ENCODE results near the gene NAALADL2.
"Not testable (repeated sequence)": the region's sequence is repeated elsewhere in the genome, so short reads cannot be mapped to it uniquely, and the experiment has no call there.

NAALADL2 gene

DNA sequence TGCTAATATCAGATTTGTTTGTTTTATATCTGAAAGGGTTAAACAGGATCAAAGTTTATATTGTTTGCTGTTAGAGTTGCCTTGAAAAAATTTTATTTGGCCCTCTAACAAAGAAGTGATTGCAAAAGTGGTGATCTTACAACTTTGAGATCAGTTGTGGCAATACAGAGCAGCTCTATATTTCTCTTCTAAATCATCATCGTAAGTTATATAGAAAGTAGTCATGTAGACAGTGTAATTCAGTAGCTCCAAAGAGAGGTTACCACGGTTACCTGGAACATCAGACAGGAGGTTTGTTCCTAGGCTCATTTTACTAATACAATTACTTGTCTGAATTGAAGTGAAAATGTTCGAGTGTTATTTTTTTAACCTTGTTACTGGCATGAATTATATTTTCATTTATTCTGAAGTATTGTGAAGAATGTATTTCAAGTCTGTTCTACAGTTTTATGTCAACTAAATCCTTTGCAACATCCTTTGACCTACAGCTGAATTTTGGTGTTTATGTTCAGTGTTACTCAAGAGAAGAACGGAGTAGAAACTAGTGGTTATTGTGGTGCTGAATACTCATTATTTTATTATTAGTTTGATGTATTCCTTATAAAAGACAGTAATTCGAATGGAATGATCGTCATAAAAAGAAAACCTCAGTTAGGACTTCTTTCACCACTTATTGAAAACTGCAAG, 214.2 kb downstream of the NAALADL2 start:
- no peak for DNase-seq (ENCODE audit: low spot score)

DNA sequence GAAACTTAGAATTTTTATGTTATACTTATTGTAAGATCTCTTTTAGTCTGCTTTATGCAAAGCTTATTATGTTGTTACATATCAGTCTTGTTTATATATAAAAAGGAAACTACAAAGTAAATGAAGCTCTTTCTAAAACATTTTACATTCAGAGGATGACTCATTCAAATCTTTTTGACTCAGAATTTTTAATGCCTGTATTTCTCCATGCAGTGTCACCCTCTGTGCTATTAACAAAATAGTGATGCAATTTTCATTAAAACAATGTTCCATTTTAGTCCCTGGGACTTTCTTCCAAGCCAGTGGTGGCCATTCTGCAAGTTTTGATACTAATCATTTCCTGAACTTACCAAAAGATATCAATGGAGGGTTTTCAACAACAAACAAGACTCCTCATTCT, 216.1 kb downstream of the NAALADL2 start:
- no peak for DNase-seq (ENCODE audit: low spot score)

GRCh38 chr3:175077216-175077615, 218.1 kb downstream of the NAALADL2 start:
- no peak for DNase-seq (ENCODE audit: low spot score)

DNA sequence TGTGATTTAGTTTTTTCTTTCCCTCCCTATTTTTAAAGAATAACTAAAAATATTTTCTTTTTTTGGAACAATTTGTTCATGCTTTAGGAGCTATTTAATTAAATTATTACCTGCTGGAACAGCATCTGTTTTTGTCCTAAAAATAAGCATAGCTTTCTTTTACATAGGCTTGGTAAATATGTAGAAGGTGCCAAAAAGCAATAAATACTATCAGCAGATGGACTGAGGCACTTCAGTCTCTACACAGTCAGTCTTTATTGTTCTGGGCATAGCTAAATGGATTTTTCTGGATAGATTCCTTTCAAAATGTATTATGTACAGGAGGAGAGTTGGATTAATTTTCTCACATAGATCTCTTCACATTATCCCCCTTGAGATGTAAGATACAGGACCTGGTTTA, 223.5 kb downstream of the NAALADL2 start:
- DNase-seq (ENCODE audit: low spot score), result no peak

- not testable (repeated sequence) for DNase-seq (ENCODE audit: low spot score)
Measured at GRCh38 chr3:175087128-175087527, 228.0 kb downstream of the NAALADL2 start.

- no peak for DNase-seq (ENCODE audit: low spot score)
Measured at GRCh38 chr3:175088766-175089380, 229.7 kb downstream of the NAALADL2 start.

GRCh38 chr3:175091426-175092114, 232.4 kb downstream of the NAALADL2 start:
- no peak for DNase-seq (ENCODE audit: low spot score)

DNA sequence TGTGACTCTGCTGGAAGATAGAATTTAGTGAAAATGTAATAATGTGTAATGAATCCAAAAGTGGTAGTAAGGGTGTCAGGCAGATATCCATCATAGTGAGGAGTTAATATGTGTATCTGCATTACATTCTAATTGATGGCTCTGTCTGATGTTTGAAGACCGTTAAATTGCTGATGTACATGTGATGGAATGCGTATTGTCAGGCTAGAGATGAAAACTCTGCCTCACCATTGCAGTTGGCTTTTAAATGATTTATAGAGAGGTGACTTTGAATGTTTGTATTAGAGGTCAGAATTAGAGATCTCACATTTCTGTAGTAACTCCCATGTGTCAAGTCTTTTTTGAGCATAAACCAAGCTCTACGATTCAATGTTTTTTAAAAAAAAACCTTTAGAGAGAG, 234.6 kb downstream of the NAALADL2 start:
- DNase-seq (ENCODE audit: low spot score), result no peak

DNA sequence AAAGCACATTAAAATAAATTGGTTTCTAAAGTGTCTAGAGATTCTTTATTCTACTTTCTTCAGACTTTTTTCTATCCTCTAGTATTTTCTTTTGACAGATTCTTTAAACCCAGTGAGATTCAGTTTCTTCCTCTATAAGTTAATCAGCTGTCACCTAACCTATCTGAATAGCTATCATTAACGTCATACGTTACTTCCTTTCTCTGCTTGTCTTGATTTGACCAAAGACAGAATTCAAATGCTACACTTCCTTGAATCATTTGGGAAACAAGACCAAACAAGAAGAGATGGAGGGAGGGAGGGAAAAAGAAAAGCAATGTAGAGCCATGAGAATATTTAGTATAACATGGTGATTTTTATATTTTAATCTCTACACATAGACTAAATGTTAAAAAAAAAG, 235.2 kb downstream of the NAALADL2 start:
- DNase-seq (ENCODE audit: low spot score), result no peak

DNA sequence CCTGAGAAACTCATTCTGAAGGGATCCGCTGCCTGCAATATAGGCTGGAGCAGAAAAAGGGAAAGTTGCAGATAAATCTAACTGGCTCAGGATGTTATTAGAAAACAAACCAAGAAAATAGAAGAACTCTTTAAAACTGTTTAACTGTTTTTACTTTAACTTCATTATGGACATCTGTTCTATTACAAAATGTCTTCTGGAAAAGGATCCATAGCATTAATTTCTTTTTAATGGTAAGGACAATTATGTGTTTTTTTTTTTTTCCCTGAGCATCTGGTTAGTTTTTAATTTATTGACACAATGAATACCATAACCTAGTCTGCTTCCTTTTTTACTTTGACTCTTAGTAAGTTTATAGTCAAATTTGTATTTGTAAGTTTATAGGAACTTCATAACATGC, 239.5 kb downstream of the NAALADL2 start:
- DNase-seq (ENCODE audit: low spot score), result no peak

DNA sequence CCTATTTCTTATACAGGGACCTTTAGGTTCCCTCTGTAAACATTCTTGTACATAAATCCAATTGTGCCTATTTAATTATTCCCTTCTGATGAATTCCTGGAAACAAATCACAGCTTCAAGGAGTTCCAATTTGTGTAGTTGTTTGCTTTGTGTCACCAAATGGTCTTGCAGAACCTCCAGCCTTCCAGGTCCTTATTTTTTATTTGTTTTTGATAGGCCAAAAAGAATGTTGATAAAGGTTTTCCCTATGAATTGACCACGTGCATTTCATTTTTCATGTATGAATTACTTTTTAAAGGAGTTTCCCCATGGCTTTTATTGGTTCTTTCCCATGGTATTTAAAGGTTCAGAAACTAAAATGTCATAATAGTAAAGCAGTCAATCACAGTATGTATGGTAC, 243.0 kb downstream of the NAALADL2 start:
- no peak for DNase-seq (ENCODE audit: low spot score)

- no peak for DNase-seq (ENCODE audit: low spot score)
Measured at GRCh38 chr3:175103298-175103697, 244.2 kb downstream of the NAALADL2 start.

DNA sequence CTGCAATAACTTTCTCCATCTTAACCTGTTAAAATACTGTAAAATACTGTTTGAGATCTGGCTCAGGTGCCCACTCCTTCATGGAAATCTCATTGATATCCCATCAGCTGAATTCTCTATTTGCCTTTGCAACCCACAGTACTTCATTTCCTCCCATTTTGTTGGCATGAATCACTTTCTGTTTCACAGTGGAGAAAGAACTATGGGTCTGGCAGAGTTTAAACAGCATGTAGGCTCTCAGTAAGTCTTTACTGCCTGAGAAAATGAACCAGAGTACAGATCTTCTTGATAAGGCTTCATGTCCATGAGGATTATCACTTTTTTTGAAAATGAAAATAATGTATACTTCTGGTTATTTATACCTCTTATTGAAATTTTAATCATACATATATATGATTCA, 245.9 kb downstream of the NAALADL2 start:
- DNase-seq (ENCODE audit: low spot score), result no peak

DNA sequence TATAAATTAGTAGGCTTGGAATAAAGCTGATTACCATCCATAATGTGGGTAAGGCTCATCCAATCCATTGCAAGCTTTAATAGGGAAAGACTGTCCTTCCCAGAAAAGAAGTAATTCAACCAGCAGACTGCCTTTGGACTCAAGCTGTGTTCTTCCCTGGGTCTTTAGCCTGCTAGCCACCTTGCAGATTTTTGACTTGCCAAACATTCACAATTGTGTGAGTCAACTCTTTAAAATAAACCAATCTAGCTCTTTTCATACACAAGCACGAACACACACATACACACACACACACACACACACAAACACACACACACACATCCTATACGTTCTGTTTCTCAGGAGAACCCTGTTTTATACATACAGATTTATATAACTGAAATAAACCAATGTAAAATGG, 248.1 kb downstream of the NAALADL2 start:
- DNase-seq (ENCODE audit: low spot score), result no peak

DNA sequence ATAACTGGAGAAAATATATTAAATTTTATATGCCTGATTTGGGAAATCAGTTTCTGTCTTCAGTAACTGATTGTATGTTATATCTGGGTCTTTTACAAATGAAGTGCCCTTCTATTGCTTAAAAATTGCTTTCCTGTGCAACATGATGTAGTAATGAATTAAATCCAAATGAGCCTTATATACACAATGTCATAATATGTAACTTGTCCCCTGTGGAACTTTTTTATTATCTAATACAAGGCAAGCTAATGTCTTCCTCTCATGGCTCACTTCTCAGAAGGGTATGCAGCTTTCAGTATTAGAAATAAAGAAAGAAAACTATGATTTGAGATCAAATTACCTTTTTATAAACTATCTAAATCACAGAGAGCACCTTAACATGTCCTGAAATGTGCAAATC, 248.9 kb downstream of the NAALADL2 start:
- no peak for DNase-seq (ENCODE audit: low spot score)

DNA sequence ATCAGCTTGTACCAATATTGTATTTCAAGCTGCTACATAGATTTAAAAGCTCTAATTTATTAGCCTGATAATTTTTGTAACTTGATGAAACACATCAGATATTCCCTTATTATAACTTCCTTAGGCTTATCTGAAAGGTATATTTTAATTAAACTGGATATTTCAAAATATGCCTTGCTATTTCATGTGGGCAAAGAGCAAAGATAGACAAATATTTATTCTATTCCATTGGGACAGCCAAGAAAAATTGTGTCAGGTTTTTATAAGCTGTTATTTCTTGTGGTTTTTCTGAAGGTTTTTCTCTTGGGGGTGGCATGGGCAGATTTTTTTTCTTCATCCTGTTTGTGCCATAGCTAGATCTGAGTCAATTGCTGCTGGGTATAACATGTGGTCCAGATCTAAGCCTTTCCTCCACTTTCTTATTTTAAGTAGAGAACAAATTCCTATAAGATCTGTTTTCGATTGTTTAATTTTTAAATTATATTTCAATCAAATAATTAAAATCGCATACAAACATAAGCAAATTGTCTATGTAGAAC, 249.5 kb downstream of the NAALADL2 start:
- DNase-seq (ENCODE audit: low spot score), result no peak

DNA sequence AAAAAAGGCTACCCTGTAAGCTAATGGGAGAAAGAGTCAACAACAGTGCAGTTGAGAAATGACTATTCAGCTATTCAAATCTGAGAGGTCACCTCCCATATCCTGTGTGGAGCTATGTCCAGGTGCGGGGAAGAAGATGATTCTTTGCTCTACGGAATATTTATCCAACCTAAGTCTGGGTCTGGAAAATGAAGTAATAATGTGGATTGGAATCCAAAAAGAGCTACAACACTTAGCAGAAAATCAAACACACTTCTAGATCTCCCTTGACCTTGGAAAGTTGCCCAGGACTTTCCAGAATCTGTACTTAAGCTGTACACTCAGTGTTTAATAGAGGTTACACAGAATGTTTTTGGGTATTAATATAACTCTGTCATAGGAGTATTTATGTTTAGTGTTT, 251.9 kb downstream of the NAALADL2 start:
- no peak for DNase-seq (ENCODE audit: low spot score)

GRCh38 chr3:175118382-175118941, 259.3 kb downstream of the NAALADL2 start:
- no peak for DNase-seq (ENCODE audit: low spot score)

GRCh38 chr3:175121225-175121624, 262.1 kb downstream of the NAALADL2 start:
- no peak for DNase-seq (ENCODE audit: low spot score)

DNA sequence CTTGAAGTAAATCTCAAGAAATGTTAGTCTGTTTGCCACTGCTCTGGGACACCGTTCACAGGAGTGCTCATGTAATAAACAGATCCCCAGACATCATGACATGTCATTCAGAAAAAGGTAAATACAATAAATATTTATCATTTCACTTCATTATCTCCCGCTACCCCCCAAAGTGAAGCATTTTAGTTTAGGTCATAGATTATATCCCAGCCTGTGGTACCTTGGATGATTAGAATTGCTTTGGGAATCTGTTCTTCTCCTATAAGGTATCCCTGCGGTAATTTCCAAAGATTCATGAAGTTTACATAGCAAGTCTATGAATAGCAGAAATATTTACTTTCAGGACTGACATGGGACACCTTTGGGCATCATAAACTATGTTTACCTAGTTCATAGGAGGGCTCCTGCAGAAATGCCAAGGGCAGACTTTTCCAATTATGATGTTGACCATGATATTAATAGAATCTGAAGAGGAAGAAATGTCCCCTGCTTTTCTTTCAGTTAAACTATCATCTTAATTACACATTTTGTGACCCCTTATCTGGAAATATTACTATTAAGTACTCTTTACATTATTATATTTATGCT, 268.0 kb downstream of the NAALADL2 start:
- DNase-seq (ENCODE audit: low spot score), result no peak

GRCh38 chr3:175129126-175129525, 270.0 kb downstream of the NAALADL2 start:
- DNase-seq (ENCODE audit: low spot score), result no peak

DNA sequence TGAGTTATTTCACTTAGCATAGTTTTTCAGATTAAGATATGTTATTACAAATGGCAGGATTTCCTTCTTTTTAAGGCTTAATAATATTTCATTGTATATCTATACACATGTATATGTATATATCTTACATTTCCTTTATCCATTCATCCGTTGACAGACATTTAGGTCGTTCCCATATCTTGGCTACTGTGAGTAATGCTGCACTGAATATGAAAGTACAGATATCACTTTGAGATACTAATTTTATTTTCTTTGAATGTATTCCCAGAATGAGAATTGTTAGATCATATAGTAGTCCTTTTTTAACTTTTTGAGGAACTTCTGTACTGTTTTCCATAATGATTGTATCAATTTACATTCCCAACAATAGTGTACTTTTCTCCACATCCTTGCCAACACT, 270.4 kb downstream of the NAALADL2 start:
- DNase-seq (ENCODE audit: low spot score), result no peak

All from ecto neural progenitor cell (in vitro differentiated cells).